Stimulated activated naive CD4-positive, alpha-beta T cell treated with Interleukin-2 at 50 U/mL for 16 hours (primary cell): ENCODE measurements around the gene UBE4A.
A peak's percentile ranks its signal among the peaks of the same experiment; 100 is the strongest.

Experiments
- DNase-seq: peaks from one replicate; lab custom pipeline; 2025; lab: John Stamatoyannopoulos, UW

UBE4A gene

GRCh38 chr11:118359295-118359958, at the start of gene UBE4A:
Gene UBE4A (plus strand): TSS chr11:118359600. CDS start chr11:118365081, 5,481 bp downstream.
- DNase-seq, result peak; percentile 97

GRCh38 chr11:118310271-118310670, 49.1 kb upstream of the UBE4A start:
- DNase-seq, result no peak

GRCh38 chr11:118310781-118311485, 48.5 kb upstream of the UBE4A start:
- DNase-seq, result no peak

GRCh38 chr11:118311518-118311917, 47.9 kb upstream of the UBE4A start:
- no peak for DNase-seq

GRCh38 chr11:118312328-118312727, 47.1 kb upstream of the UBE4A start:
- no peak for DNase-seq

GRCh38 chr11:118313242-118313641, 46.2 kb upstream of the UBE4A start:
- no peak for DNase-seq

- DNase-seq, result no peak
Observed at GRCh38 chr11:118314988-118315411, 44.4 kb upstream of the UBE4A start.

GRCh38 chr11:118318124-118318523, 41.3 kb upstream of the UBE4A start:
- DNase-seq, result no peak

GRCh38 chr11:118318581-118319336, 40.6 kb upstream of the UBE4A start:
- no peak for DNase-seq

- DNase-seq, result no peak
Observed at GRCh38 chr11:118319337-118319707, 40.1 kb upstream of the UBE4A start.

GRCh38 chr11:118320515-118320914, 38.9 kb upstream of the UBE4A start:
- no peak for DNase-seq

- DNase-seq, result no peak
Observed at GRCh38 chr11:118321386-118322082, 37.9 kb upstream of the UBE4A start.

GRCh38 chr11:118322721-118323120, 36.7 kb upstream of the UBE4A start:
- DNase-seq, result no peak

- DNase-seq, result no peak
Observed at GRCh38 chr11:118325283-118325682, 34.1 kb upstream of the UBE4A start.

GRCh38 chr11:118328745-118329144, 30.7 kb upstream of the UBE4A start:
- no peak for DNase-seq

- DNase-seq, result no peak
Observed at GRCh38 chr11:118334745-118335144, 24.7 kb upstream of the UBE4A start.

GRCh38 chr11:118338637-118339061, 20.8 kb upstream of the UBE4A start:
- peak; percentile 80 for DNase-seq

- no peak for DNase-seq
Observed at GRCh38 chr11:118339281-118339961, 20.0 kb upstream of the UBE4A start.

- no peak for DNase-seq
Observed at GRCh38 chr11:118340449-118340848, 19.0 kb upstream of the UBE4A start.

GRCh38 chr11:118341261-118341660, 18.1 kb upstream of the UBE4A start:
- no peak for DNase-seq

GRCh38 chr11:118341815-118342489, 17.4 kb upstream of the UBE4A start:
- no peak for DNase-seq
